Non-pigmented ciliary epithelial cell (primary cell): ENCODE measurements around the gene DAGLB.

Experiments used
- DNase-seq: peaks from one replicate; pipeline ENCODE4 v3.0.0-alpha.2; 2010; ENCODE audit warnings: low read depth

The DAGLB gene

GRCh38 chr7:6365451-6365850 lies 82.3 kb downstream of the DAGLB start:
- DNase-seq = no peak

GRCh38 chr7:6360841-6361240 lies 86.9 kb downstream of the DAGLB start:
- DNase-seq = no peak

GRCh38 chr7:6359734-6360133 lies 88.0 kb downstream of the DAGLB start:
- DNase-seq = no peak
